ENCODE measurements around the gene TRNT1.

DNA sequence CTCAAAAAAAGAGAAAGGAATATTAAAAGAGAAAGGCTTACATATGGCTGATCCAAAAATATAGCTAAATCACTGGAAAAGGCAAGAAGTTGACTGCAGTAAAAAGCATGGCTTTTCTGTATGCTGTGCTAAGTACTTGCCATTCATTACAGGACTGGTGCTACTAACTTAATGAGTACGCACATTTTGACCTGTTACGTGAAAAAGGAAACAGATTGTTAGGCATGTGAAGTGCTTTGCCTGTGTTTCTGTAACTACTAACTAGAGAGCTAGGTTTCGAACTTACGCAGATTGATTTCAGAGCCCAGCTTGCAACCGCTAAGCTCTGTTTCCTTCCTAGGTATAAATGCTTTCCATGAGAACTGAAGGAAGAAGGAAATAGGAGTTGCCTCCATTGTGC is 2.8 kb downstream of the TRNT1 start:
- TF ChIP-seq CTCF (IDR thresholded peaks at IDR 0.05) (no peak), POLR2A (IDR thresholded peaks at IDR 0.05) (no peak)
